GM13977 (cell line): ENCODE measurements around the gene GLRA3.

Source experiments
- DNase-seq: peaks from one replicate; pipeline ENCODE4 v3.0.0; 2012; ENCODE audit warnings: low spot score
- in situ Hi-C: fragments of 300-500 bp; cut with MboI; formaldehyde crosslinking; loops from one replicate; pipeline ENCODE4 v1.12.0; 2022; ENCODE audit warnings: low sequenced_read_pairs, low pct_unique_long_range_greater_than_20kb, mixed read lengths, inconsistent platforms; ENCODE audit not compliant: unreplicated experiment
- TF ChIP-seq, protein P1 (sequence below): IDR thresholded peaks from 2 replicates; pipeline ENCODE4 v1.5.1; 2012; ENCODE audit warnings: mild to moderate bottlenecking, control low read depth; ENCODE audit not compliant: insufficient read depth; ENCODE audit errors: extremely low read depth, missing control alignments

Gene GLRA3

GRCh38 chr4:174663216-174663615, 165.8 kb downstream of the GLRA3 start:
- in situ Hi-C loops: no loop called here
- TF ChIP-seq, protein P1, sequence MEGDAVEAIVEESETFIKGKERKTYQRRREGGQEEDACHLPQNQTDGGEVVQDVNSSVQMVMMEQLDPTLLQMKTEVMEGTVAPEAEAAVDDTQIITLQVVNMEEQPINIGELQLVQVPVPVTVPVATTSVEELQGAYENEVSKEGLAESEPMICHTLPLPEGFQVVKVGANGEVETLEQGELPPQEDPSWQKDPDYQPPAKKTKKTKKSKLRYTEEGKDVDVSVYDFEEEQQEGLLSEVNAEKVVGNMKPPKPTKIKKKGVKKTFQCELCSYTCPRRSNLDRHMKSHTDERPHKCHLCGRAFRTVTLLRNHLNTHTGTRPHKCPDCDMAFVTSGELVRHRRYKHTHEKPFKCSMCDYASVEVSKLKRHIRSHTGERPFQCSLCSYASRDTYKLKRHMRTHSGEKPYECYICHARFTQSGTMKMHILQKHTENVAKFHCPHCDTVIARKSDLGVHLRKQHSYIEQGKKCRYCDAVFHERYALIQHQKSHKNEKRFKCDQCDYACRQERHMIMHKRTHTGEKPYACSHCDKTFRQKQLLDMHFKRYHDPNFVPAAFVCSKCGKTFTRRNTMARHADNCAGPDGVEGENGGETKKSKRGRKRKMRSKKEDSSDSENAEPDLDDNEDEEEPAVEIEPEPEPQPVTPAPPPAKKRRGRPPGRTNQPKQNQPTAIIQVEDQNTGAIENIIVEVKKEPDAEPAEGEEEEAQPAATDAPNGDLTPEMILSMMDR: no peak
- DNase-seq: no peak

DNA sequence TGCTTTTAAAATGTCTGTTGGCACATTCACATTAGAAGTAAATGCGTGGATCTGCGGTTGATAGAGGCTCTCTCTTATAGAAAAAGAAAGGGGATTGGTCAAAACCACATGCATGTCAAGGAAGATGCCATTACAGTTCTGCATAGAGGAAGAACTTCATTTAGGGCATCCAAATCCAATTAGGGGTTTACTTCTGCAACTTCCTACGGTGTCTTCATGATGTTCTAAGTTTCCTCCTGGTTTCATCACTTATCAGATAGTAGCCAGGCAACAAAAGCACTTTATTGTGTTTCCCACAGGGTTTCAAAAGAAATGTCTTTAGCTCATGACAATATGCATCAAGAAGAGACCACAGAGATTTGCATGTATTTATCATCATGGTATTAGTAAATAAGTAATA, 170.8 kb downstream of the GLRA3 start:
- in situ Hi-C loops: no loop called here
- no peak for DNase-seq
- TF ChIP-seq, protein P1: no peak

GRCh38 chr4:174657472-174657871, 171.6 kb downstream of the GLRA3 start:
- TF ChIP-seq, protein P1: no peak
- DNase-seq: no peak
- in situ Hi-C loops: no loop called here

DNA sequence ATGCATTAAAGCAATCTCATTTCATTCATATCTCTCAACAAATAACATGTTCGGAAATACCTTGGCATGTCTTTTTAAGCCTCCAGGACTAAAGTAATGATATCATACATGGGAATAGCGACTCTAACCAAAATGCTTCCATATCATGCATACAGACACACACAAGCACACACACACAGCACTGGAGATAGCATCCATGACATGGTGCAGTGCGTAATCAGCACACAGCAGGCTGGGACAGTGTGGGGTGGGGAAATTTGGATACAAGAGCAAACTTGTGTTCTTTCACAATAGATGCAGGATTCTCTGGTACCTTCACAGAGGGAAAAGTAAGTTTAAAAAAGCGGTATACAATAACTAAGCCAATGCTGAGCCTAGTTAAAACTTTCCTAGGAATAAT, 174.4 kb downstream of the GLRA3 start:
- DNase-seq: no peak
- TF ChIP-seq, protein P1: no peak
- in situ Hi-C loops: no loop called here

DNA sequence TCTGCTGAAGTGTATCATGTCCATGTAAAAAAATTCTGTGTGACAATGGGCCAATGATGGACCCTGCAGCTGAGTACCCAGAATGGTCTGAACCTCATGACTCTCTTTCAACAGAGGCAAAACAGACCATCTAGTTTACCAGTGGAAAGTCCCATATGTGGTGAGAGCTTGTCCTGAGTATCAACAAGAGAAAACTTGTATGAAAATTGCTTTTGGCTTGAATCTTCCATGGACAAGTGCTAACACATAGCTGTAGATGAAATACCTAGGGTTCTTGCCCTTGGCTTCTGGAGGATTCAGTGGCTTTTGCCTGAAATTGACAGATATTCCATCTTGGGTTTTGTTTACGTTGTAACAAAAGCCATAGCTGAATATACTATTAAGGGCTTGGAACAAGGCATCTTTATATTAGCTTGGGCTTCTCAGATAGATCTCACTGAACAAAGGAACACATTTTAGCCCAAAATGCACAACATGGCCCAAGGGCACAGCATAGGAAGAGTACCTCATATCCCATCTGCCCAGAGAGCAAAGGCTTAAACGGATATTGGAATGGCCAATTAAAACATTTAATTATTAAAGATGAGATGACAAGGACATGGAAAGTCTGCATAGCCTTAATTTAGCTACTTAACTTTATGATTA, 178.2 kb downstream of the GLRA3 start:
- no peak for DNase-seq
- in situ Hi-C loops: no loop called here
- TF ChIP-seq, protein P1: no peak

GRCh38 chr4:174648812-174649211, 180.2 kb downstream of the GLRA3 start:
- TF ChIP-seq, protein P1: no peak
- DNase-seq: no peak
- in situ Hi-C loops: loop anchor here (25.0 kb wide), 1 partner anchor 287 kb away; no protein-coding TSS in a partner anchor
